GM21381 (cell line): ENCODE measurements around the gene VPS18.

Source experiments
- ATAC-seq: cut with Tn5 transposase; IDR thresholded peaks from one replicate; pipeline ENCODE4 v1.9.1; 2021; ENCODE audit warnings: mild to moderate bottlenecking, moderate library complexity; ENCODE audit not compliant: unreplicated experiment

VPS18 gene

DNA sequence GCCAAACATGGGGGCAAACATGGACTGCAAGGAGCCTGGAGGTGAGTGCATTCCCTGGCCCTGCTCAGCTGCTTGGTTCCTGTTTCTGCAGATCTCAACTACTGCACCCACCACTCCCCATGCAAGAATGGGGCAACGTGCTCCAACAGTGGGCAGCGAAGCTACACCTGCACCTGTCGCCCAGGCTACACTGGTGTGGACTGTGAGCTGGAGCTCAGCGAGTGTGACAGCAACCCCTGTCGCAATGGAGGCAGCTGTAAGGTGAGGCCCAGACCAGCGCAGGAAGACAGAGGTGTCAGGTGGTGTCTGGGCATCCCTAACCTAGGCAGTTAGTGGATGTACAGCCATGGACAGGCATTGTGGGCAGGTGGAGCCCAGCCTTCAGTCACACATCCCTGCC, 40.2 kb downstream of the VPS18 start:
- ATAC-seq: no peak

DNA sequence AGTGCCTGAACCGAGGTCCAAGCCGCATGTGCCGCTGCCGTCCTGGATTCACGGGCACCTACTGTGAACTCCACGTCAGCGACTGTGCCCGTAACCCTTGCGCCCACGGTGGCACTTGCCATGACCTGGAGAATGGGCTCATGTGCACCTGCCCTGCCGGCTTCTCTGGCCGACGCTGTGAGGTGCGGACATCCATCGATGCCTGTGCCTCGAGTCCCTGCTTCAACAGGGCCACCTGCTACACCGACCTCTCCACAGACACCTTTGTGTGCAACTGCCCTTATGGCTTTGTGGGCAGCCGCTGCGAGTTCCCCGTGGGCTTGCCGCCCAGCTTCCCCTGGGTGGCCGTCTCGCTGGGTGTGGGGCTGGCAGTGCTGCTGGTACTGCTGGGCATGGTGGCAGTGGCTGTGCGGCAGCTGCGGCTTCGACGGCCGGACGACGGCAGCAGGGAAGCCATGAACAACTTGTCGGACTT, 42.0 kb downstream of the VPS18 start:
- no peak for ATAC-seq

DNA sequence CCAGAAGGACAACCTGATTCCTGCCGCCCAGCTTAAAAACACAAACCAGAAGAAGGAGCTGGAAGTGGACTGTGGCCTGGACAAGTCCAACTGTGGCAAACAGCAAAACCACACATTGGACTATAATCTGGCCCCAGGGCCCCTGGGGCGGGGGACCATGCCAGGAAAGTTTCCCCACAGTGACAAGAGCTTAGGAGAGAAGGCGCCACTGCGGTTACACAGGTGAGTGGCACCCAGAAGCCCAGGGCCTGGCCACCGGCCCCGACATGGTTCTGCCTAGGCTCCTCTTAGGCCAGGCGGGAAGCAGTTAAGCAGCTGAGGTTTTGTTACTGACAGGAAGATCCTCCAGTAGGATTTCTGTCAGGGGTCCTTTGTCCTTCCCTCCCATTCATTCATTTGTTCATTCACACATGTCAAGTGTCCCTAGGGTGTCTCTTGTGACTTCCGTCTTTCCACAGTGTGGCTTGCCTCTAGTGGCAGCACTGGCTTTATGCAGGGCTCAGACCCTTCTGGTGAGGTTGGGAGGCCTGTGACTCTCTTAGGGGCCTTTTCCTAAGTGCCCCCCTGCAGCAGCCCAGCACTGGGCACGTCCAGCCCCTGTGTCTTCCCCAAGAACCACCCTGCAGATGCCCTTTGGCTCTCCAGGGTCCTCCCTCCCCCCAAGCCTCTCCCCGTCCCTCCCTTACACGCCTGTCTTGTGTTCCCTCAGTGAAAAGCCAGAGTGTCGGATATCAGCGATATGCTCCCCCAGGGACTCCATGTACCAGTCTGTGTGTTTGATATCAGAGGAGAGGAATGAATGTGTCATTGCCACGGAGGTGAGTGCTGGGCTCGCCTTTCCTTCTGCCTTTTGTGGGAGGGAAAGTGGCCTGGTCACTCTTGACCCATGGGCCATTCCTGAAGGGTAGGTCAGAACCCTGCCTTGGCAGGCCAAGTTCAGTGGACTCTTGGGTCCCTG, 42.7 kb downstream of the VPS18 start:
- no peak for ATAC-seq

DNA sequence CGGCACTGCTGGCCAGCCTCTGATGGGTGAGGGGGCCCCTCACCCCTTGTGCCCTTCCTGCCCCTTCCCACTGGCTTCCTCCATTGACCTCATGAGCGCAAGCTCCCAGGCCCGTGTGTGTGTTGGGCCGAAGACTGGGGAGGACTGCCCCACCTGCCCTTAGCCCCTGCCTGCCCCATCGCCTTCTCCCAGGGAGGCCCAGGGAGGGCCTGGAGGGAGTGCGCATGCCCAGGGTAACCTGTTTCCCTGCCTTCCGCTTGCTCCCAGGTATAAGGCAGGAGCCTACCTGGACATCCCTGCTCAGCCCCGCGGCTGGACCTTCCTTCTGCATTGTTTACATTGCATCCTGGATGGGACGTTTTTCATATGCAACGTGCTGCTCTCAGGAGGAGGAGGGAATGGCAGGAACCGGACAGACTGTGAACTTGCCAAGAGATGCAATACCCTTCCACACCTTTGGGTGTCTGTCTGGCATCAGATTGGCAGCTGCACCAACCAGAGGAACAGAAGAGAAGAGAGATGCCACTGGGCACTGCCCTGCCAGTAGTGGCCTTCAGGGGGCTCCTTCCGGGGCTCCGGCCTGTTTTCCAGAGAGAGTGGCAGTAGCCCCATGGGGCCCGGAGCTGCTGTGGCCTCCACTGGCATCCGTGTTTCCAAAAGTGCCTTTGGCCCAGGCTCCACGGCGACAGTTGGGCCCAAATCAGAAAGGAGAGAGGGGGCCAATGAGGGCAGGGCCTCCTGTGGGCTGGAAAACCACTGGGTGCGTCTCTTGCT, 43.7 kb downstream of the VPS18 start:
- no peak for ATAC-seq

DNA sequence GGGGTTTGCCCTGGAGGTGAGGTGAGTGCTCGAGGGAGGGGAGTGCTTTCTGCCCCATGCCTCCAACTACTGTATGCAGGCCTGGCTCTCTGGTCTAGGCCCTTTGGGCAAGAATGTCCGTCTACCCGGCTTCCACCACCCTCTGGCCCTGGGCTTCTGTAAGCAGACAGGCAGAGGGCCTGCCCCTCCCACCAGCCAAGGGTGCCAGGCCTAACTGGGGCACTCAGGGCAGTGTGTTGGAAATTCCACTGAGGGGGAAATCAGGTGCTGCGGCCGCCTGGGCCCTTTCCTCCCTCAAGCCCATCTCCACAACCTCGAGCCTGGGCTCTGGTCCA, 44.3 kb downstream of the VPS18 start:
- ATAC-seq: no peak

DNA sequence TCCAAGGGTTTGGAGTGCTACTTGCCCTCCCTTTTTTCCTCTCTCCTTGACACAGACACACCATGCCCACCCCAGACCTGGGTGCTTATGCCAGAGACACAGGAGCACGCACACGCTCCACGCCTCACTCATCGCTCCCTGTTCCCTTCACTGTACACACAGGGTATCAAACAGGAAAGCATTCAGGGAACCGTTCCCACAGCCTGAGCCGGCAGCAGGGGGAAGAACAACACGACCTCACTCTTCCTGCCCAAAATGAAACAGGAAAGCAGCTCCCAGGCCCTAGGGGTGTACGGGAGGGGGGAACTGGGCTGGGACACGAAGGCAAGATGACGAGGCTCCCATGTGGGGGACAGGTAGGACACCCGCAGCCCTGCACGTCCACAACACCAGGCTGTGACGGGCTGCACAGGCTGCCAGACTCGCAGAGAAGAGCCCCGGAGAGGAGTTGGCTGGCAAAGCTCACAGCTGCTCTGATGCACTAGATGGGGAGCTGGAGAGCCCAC, 46.1 kb downstream of the VPS18 start:
- ATAC-seq: no peak

DNA sequence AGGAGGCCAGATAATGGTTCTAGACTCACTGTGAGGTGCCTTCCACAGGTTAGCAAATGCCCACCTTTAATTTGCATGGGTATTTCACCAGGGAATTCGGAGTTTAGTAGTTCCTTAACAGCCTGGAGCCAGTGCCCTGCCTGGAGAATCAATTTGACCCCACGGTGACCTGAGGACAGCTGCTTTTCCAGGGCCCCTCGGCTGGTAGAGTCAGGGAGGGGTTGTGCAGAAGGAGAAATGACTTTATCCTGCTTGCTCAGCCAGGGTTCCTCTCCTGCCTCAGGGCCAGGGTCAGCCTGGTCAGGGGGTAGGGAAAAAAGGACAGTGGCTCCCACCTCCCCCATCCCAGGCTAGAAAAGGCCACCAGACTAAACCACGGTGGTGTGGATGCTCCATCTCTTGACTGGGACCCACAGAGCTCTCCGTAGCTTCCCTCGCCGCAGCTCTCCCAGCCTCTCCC, 46.8 kb downstream of the VPS18 start:
- peak; percentile 9 for ATAC-seq

DNA sequence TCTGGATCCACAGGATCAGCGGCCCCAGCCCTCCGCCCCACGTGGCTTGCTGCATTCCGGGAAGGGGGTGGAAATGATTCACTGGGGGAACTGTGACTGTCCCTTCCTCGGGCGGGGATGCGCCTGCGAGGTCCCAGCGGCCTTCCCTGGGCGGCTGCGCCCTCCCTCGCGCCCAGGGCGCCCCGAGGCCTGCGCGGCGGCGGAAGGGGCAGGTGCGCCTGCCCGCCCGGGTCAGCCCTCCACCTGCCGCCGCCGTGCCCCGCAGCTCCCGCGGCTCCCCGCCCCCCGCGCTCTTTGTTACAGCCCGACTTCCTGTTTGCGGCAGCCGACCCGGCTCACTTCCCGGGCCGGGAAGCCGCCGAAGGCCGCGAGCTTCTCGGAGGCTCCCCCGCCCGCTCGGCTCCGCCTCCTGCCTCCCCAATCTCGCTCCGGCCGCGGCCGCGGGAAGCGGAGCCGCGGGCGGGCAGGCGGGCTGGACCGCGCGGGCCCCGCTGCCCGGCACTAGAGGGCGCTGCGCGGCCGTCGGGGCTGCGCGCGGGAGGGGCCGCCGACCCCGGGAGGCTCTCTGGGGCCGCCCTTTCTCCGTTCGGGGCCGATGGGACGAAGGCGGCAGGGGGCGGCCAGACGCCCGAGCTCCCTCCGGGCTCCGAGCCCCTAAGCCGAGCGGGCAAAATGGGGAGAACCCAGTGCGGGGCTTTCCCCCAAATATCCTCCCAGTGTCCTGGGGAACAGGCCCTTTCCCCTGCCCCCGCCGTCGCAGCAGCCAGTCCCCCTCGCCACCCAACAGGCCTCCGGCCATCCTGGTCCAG, 47.5 kb downstream of the VPS18 start:
- ATAC-seq: peak; percentile 70

DNA sequence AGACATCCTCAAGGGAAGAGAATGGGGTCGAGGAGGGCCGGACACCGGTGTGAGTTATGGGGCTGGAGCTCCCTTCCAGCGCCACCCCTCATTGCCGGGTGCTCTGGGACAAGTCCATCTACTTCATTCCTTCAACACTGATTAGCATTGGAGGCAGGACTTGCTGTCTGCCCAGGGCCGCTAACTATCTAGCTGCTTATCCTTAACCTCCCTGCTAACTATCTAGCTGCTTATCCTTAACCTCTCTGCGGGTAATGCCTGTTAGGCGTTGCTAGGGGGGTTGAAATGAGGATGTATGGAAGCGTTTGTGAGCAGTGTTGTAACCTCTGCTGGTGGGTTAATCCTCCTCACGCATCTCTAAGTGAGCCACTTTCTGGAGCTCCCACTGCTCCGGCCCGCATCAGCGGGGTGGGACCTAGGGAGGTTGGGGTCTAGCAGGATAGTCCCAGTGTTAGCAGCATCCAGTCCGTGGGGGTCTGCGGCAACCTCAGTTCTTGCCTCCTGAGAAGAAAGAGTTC, 48.1 kb downstream of the VPS18 start:
- ATAC-seq: no peak

DNA sequence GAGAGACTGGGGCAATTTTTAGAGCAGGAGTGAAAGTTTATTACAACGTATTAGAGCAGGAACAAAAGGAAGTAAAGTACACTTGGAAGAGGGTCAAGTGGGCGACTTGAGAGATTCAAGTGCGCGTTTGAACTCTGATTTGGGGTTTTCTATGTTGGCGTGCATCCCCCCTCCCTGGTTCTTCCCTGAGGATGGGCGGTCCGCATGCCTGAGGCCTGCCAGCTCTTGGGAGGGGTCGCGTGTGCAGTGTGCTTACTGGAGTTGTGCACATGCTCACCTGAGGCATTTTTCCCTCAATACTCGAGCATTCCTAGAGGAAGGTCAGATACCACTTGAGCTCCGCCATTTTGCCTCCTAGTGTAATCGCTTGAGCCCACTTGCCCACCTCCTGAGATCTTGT, 48.6 kb downstream of the VPS18 start:
- ATAC-seq: no peak

DNA sequence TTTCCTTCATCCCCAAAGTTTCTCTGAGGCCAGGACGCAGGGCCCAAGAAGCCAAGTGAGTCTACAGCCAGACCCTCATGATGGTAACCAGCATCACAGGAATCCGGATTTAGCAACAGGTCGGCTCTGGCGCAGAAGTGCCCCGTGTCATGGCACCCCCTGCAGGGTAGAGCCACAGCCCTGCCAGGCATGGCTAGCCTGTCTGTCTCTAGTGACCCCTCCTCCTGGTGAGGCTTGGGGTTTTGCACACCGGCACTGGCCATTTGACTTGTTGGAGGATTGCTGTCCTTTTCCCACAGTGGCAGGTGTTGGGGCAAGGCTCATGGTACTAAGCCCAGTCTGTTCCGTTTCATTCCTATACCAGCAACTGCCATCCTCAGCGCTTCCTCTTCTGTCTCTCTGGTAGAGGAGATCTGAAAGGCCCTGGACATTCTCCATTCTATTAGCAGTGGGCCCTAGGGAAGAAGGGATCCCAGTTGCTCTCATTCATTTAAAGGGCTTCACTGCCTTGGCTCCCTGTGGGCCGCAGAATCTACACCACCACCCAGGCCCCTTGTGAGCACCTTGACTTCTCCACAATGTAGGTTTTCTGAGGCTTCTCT, 49.6 kb downstream of the VPS18 start:
- no peak for ATAC-seq

DNA sequence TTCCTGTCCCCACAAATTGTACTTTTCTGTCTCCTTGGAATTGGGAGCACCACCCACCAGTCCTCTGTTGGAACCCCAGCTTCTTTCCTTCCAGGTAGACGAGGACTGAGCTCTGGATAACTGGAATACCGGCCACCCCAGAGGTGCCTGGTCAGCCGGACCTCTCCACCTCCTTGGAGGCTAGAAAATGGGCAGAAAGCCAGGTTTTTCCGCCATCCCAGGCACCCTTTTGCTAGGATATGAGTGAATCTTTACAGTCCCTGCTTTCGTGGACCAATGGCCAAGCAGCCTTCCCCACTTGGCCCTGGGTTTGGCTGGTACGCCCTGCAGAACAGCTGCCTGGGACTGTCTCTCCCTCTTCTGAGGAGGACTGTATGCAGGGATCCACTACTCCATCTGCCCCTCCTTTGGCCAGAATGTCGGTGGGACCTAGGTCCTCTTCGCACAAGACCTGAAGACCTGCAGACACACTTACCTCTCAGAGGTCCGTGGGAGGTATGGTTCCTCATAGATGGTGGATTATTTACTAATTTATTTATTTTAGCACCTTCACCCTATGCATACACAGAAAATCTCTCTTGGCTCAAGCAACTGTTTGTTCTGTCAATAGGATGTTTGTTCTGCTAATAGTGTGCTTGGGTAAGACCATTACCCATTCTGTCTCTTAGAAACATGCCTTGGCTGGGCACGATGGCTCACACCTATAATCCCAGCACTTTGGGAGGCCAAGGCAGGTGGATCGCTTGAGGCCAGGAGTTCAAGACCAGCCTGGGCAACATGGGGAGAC, 50.5 kb downstream of the VPS18 start:
- ATAC-seq: no peak

DNA sequence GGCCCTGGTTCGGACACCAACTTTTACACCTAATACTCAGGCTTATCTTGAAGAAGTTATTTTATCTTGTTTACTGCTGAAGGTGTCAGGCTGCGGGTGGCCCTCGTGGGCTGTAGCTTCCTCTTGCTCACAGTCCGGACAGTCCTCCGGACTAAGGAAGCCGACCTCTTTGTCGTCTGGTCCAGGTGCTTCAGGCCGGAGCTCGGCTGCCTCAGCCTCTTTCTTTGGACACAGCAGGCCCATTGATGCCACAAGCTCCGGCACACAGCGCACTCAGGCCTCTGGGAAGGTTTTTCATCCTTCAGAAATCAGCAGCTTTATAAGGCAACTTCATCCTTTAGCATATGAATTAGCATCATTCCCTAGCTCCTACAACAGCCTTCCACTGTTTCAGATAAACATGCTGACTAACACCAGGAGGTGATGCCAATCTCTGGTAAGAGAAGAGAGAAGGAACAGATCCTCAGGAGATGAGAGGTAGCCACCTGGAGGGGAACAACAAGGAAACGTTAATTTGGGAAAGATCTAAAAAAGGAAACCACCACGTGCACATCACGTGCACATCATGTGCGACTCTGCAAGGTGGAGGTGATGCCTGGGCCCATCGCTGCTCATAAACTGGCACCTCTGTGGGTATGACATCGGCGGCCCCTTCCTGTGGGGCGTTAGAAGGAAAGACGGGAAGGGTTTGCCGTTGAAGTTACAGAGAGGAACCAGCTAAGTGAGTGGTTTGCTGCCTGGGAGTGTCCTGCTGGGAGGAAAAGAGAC, 54.6 kb downstream of the VPS18 start:
- no peak for ATAC-seq

DNA sequence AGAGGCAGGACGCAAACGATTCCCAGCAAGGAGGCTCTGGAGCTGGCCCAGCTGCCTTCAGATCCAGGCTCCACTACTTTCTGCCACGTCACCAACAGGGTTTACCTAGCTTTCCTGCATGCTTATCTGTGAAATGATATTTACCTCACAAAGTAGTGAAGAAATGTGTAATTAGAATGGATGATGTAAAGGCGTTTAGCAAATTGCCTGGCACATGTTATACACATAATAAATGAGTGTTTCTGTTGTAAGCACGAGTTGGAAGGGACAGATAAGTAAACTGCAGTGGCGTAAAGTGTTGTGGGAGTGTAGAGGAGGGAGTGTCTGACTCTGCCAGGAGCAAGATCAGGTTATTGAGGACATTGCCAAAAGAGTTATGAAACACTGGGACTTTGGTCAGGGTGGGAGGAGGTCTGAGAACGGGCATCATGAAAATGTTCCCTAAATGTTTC, 55.5 kb downstream of the VPS18 start:
- ATAC-seq: no peak

DNA sequence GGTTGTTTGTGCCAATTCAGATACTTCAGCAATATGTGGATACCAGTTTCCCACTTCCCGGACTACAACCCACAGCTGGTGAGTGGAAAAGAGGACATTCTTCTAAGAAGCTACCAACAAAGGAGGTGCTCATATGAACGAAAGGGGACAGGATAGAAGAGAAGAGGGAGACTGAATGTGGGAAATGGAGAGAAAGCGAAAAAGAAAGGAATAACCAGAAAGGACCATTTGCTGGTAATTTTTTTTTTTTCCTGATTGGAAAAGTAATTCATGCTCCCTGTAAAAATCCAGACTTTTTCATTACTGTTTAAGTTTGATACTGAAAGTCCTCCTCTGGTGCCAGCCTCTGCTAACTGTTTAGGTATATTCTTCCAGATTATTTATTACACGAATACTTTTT, 57.5 kb downstream of the VPS18 start:
- no peak for ATAC-seq

DNA sequence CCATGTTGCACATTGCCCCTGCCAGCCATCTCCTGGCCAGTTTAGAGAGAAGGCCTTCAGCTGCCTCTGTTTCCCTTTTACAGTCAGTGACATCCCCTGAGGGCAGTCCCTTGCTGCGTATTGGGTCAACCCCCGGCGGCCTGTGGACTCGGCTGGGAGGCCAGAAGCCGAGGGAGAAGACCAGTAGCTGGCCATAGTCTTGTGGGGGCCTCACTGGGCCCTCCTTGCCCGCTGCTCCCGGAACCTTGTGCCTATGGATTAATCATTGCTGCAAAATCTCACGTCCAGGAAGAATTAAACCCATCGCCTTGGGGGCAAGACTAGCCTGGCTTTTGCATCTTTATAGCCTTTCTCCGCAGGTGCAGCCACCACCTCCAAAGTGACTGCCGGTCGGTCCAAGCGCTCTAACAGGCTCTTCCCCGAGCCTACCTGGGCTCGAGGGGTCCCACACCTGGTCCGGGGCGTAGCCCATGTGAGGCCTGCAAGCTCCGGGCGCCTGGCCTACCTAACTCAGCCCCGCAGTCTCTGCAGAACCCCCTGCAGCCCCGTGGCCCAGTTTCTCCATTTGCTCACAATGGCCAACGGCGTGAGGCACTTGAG, 58.2 kb downstream of the VPS18 start:
- no peak for ATAC-seq

DNA sequence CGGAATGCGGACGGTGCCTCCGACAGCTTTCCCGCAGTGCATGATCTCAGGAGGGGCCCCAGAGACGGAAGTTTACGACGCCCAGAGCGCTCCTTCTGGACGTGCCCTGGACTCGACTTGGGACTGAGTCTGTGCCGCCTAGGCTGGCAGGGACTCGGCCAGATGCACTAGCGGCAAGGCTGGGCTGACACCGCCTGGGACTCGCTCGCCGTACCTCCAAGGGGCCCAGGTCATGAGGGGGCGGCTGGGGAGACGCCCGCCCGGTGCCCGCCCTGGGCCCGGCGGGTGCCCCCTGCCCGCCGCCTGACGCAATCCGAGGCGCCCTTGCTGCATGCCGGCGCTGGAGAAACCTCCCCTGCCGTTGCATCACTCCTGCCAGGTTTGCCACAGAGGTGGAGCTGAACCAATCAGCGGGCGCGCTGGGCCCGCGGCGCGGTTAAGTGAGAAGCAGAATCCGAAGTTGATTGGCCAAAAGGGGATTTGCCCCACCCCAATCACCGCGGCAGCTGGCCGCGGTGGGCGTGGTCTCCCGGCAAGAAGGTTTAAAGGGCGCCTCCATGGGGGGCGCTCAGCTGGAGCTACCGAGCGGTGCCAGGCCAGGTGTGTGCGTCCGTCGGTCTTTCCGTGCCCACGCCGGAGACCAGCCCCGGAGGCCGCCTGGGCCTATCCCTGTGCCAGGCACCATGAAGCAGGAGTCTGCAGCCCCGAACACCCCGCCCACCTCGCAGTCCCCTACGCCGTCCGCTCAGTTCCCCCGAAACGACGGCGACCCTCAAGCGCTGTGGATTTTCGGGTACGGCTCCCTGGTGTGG, 58.9 kb downstream of the VPS18 start, which contains the start of gene CHAC1:
Gene CHAC1, plus strand, starts transcription at position 571 of the 812 bp plus-strand sequence. Its CDS starts 113 bp downstream, at position 684.
- ATAC-seq: peak; percentile 86
